HepG2 (cell line): Measurements from ENCODE around the gene HSPA1L. TPM values are rescaled to one million over a fixed set of nuclear protein-coding genes. Genes with fewer than 3 reads are reported as not detected.

Source experiments
- DMTF1 ChIP-seq: sonication (generic); formaldehyde crosslinking; IDR thresholded peaks from 2 replicates; pipeline ENCODE4 v1.4.0; 2020; ENCODE audit warnings: mild to moderate bottlenecking, missing genetic modification reagents
- DPF2 ChIP-seq: sonication (generic); formaldehyde crosslinking; IDR thresholded peaks from 2 replicates; pipeline ENCODE4 v1.4.0; 2020; ENCODE audit warnings: mild to moderate bottlenecking, low read depth, missing genetic modification reagents, borderline replicate concordance
- GTF2F1 ChIP-seq: fragments of 150-350 bp; IDR thresholded peaks from 2 replicates; pipeline ENCODE4 v1.6.1; 2014; ENCODE audit warnings: low read length
- HNF4G ChIP-seq, 2 experiments: sonication (generic) in 1 of 2; formaldehyde crosslinking in 1 of 2; IDR thresholded peaks; 2 replicates each; pipeline versions ENCODE4 v1.4.0 to v1.6.1; 2011 to 2020; ENCODE audit warnings: borderline replicate concordance in 2 of 2, low read depth in 2 of 2, mild to moderate bottlenecking in 2 of 2, low read length in 1 of 2, missing genetic modification reagents in 1 of 2, moderate library complexity in 1 of 2
- HNRNPK ChIP-seq: fragments of 200-400 bp; formaldehyde crosslinking; IDR thresholded peaks from 2 replicates; pipeline ENCODE4 v1.6.1; 2018; ENCODE audit warnings: low read length, low read depth, moderate library complexity, mild to moderate bottlenecking; ENCODE audit not compliant: poor library complexity, severe bottlenecking
- HOXA7 ChIP-seq: sonication (generic); formaldehyde crosslinking; IDR thresholded peaks from 2 replicates; pipeline ENCODE4 v1.8.1; 2022; ENCODE audit warnings: mild to moderate bottlenecking, missing genetic modification reagents, moderate library complexity
- KMT2A ChIP-seq: sonication (generic); formaldehyde crosslinking; IDR thresholded peaks from 2 replicates; pipeline ENCODE4 v1.4.0; 2020; ENCODE audit warnings: missing genetic modification reagents
- MXI1 ChIP-seq: IDR thresholded peaks from 3 replicates; pipeline ENCODE4 v1.6.1; 2012; ENCODE audit warnings: low read depth, low read length, inconsistent platforms, borderline replicate concordance
- NFYC ChIP-seq: IDR thresholded peaks from 2 replicates; pipeline ENCODE4 v1.6.1; 2016; ENCODE audit warnings: missing genetic modification reagents, missing compliant biosample characterization
- PITX1 ChIP-seq: sonication (generic); formaldehyde crosslinking; IDR thresholded peaks from 2 replicates; pipeline ENCODE4 v1.5.1; 2020; ENCODE audit warnings: mild to moderate bottlenecking, missing genetic modification reagents
- RORA ChIP-seq: sonication (generic); formaldehyde crosslinking; IDR thresholded peaks from 2 replicates; pipeline ENCODE4 v1.5.0; 2020; ENCODE audit warnings: mild to moderate bottlenecking, missing genetic modification reagents, moderate library complexity
- SP5 ChIP-seq: IDR thresholded peaks from 2 replicates; pipeline ENCODE4 v1.6.1; 2016; ENCODE audit warnings: low read depth, borderline replicate concordance
- SRSF4 ChIP-seq: fragments of 200-400 bp; formaldehyde crosslinking; IDR thresholded peaks from one replicate; pipeline ENCODE4 v1.6.1; 2018; ENCODE audit warnings: mild to moderate bottlenecking, low read depth, low read length, moderate library complexity; ENCODE audit not compliant: poor library complexity, severe bottlenecking
- TEAD3 ChIP-seq: optimal IDR thresholded peaks from 2 replicates; pipeline ENCODE3; 2016; ENCODE audit warnings: borderline replicate concordance
- THAP7 ChIP-seq: sonication (generic); formaldehyde crosslinking; IDR thresholded peaks from 2 replicates; pipeline ENCODE4 v1.8.1; 2023; ENCODE audit warnings: mild to moderate bottlenecking, missing genetic modification reagents
- YY1 ChIP-seq: IDR thresholded peaks from 2 replicates; pipeline ENCODE4 v1.6.1; 2011; ENCODE audit warnings: low read length, low read depth, moderate library complexity, mild to moderate bottlenecking; ENCODE audit not compliant: insufficient read depth, insufficient replicate concordance
- ZBTB7B ChIP-seq: sonication (generic); formaldehyde crosslinking; IDR thresholded peaks from 2 replicates; pipeline ENCODE4 v1.4.0; 2020; ENCODE audit warnings: missing genetic modification reagents
- ZBTB8A ChIP-seq: sonication (generic); formaldehyde crosslinking; IDR thresholded peaks from 2 replicates; pipeline ENCODE4 v1.4.0; 2020; ENCODE audit warnings: mild to moderate bottlenecking, low read depth, missing genetic modification reagents, borderline replicate concordance
- ZMAT3 ChIP-seq: sonication (generic); formaldehyde crosslinking; conservative IDR thresholded peaks from 2 replicates; pipeline ENCODE4 v1.7.0; 2021; ENCODE audit warnings: missing genetic modification reagents
- ZNF124 ChIP-seq: sonication (generic); formaldehyde crosslinking; IDR thresholded peaks from 2 replicates; pipeline ENCODE4 v1.4.0; 2020; ENCODE audit warnings: missing genetic modification reagents
- ZNF251 ChIP-seq: sonication (generic); formaldehyde crosslinking; IDR thresholded peaks from 2 replicates; pipeline ENCODE4 v1.9.0; 2021; ENCODE audit warnings: mild to moderate bottlenecking, missing genetic modification reagents
- ZNF30 ChIP-seq: sonication (generic); formaldehyde crosslinking; IDR thresholded peaks from 2 replicates; pipeline ENCODE4 v1.5.0; 2020; ENCODE audit warnings: mild to moderate bottlenecking, missing genetic modification reagents
- ZNF567 ChIP-seq: sonication (generic); formaldehyde crosslinking; IDR thresholded peaks from 2 replicates; pipeline ENCODE4 v1.8.1; 2023; ENCODE audit warnings: mild to moderate bottlenecking, missing genetic modification reagents, borderline replicate concordance
- ZNF597 ChIP-seq: sonication (generic); formaldehyde crosslinking; IDR thresholded peaks from 2 replicates; pipeline ENCODE4 v1.5.0; 2020; ENCODE audit warnings: missing genetic modification reagents
- ZNF883 ChIP-seq: sonication (generic); formaldehyde crosslinking; IDR thresholded peaks from 2 replicates; pipeline ENCODE4 v1.5.1; 2020; ENCODE audit warnings: mild to moderate bottlenecking, missing genetic modification reagents; ENCODE audit errors: not compliant biosample characterization
- polyA plus RNA-seq, 8 experiments: library from polyadenylated mRNA; depleted of rRNA in 3 of 8; stranded (reverse) in 7 of 8; unstranded in 1 of 8; fragments of >200 nt; fragmentation: Illumina TruSeq in 4 of 8; extraction: Trizol in 4 of 8; gene quantifications; 2 replicates each; pipeline versions ENCODE4 v1.2.1 to v1.2.3, GENCODE V29; 2011 to 2016; ENCODE audit warnings: low read depth in 4 of 8, missing spikeins in 1 of 8, mixed read lengths in 1 of 8; ENCODE audit not compliant: insufficient read depth in 1 of 8
- total RNA-seq, 5 experiments: library from RNA; depleted of rRNA; stranded (reverse); fragments of >200 nt; fragmentation: Illumina TruSeq; extraction: Trizol; gene quantifications; 2 replicates each; pipeline ENCODE4 v1.2.3, GENCODE V29; 2016; ENCODE audit warnings: low read depth in 1 of 5

The HSPA1L gene
- total and polyA plus RNA-seq, 2 of the 13 experiments (the other 11 are each of a cell fraction or from before 2014, with no cell fraction given): 0.55 to 1.0 TPM

- TF ChIP-seq PITX1 (CRISPR knock-in tag): peak; percentile 82
- TF ChIP-seq ZBTB8A (CRISPR knock-in tag): no peak
- peak; percentile 63 for TF ChIP-seq TEAD3
- no peak for TF ChIP-seq ZMAT3
- peak; percentile 93; the same call in 1 of the 2 replicates for TF ChIP-seq GTF2F1
- peak; percentile 40; the same call in 1 of the 2 replicates for TF ChIP-seq SP5 (CRISPR knock-in tag)
- TF ChIP-seq SRSF4: no peak
- TF ChIP-seq ZBTB7B (CRISPR knock-in tag): peak; percentile 86; the same call in 1 of the 2 replicates
- TF ChIP-seq ZNF251 (CRISPR knock-in tag): no peak
- TF ChIP-seq HNRNPK: peak; percentile 82
- peak; percentile 80 for TF ChIP-seq KMT2A
- no peak for TF ChIP-seq RORA (CRISPR knock-in tag)
- no peak for TF ChIP-seq ZNF567 (CRISPR knock-in tag)
- TF ChIP-seq HNF4G (IDR thresholded peaks at IDR 0.05; ENCODE audit: borderline replicate concordance, low read depth, low read length): peak; percentile 48; the same call in 1 of the 2 replicates
- TF ChIP-seq HNF4G (CRISPR knock-in tag; IDR thresholded peaks at IDR 0.05; ENCODE audit: borderline replicate concordance, low read depth): peak; percentile 63; the same call in 1 of the 2 replicates
- TF ChIP-seq DMTF1 (CRISPR knock-in tag): no peak
- peak; percentile 97 for TF ChIP-seq NFYC (CRISPR knock-in tag)
- TF ChIP-seq MXI1: peak; percentile 87; the same call in 2 of the 3 replicates
- no peak for TF ChIP-seq DPF2 (CRISPR knock-in tag)
- no peak for TF ChIP-seq YY1
- no peak for TF ChIP-seq HOXA7 (CRISPR knock-in tag)
- peak; percentile 76 for TF ChIP-seq ZNF883 (CRISPR knock-in tag)
- TF ChIP-seq ZNF597 (CRISPR knock-in tag): no peak
- peak; percentile 75; the same call in 1 of the 2 replicates for TF ChIP-seq ZNF124 (CRISPR knock-in tag)
- TF ChIP-seq THAP7 (CRISPR knock-in tag): no peak
- TF ChIP-seq ZNF30 (CRISPR knock-in tag): 0 out of 2 replicates have a peak, but pooled peaks have one; percentile 40
Observed at GRCh38 chr6:31862344-31863235, 47.5 kb upstream of the HSPA1L start, which contains the start of gene NEU1 (continued).
